K562 (cell line): ENCODE data around the gene CDC45. TPM values are rescaled to one million over a fixed set of nuclear protein-coding genes. Genes with fewer than 3 reads are reported as not detected.

Experiments used
- ARHGAP35 ChIP-seq: fragments of 450-650 bp; IDR thresholded peaks from 2 replicates; pipeline ENCODE4 v1.6.1; 2018; ENCODE audit not compliant: partially characterized antibody
- DNMT1 ChIP-seq: fragments of 450-650 bp; IDR thresholded peaks from 2 replicates; pipeline ENCODE4 v1.6.1; 2016; ENCODE audit warnings: antibody characterized with exemption, mild to moderate bottlenecking
- MYC ChIP-seq, 2 experiments: fragments of 250-450 bp in 1 of 2; sonication (Bioruptor Pico) in 1 of 2; IDR thresholded peaks; 2 replicates each; pipeline versions ENCODE4 v1.5.1 to v1.6.1; 2012 to 2021; ENCODE audit warnings: low read depth in 2 of 2, borderline replicate concordance in 1 of 2, improper control_type of control experiment in 1 of 2, low read length in 1 of 2, mild to moderate bottlenecking in 1 of 2, moderate library complexity in 1 of 2
- NR2F6 ChIP-seq: fragments of 450-650 bp; formaldehyde crosslinking; IDR thresholded peaks from 2 replicates; pipeline ENCODE4 v1.4.0; 2020; ENCODE audit warnings: mild to moderate bottlenecking
- PML ChIP-seq: IDR thresholded peaks from 2 replicates; pipeline ENCODE4 v1.6.1; 2012; ENCODE audit warnings: low read length, inconsistent platforms
- POLR2G ChIP-seq: fragments of 200-400 bp; formaldehyde crosslinking; IDR thresholded peaks from 2 replicates; pipeline ENCODE4 v1.6.1; 2017; ENCODE audit warnings: low read depth, mild to moderate bottlenecking, antibody characterized with exemption, low read length, moderate library complexity
- POLR3A ChIP-seq: IDR thresholded peaks from 2 replicates; pipeline ENCODE4 v1.6.1; 2011; ENCODE audit warnings: borderline replicate concordance, mild to moderate bottlenecking, moderate library complexity; ENCODE audit not compliant: insufficient read length, insufficient read depth; ENCODE audit errors: extremely low read depth
- ZNF699 ChIP-seq: fragments of 250-450 bp; sonication (Bioruptor Pico); IDR thresholded peaks from 2 replicates; pipeline ENCODE4 v1.8.0; 2021; ENCODE audit warnings: mild to moderate bottlenecking, moderate library complexity; ENCODE audit not compliant: insufficient replicate concordance
- polyA plus RNA-seq, 8 experiments: library from polyadenylated mRNA; depleted of rRNA in 4 of 8; stranded (reverse) in 5 of 8; unstranded in 3 of 8; fragments of >200 nt; fragmentation: Nextera tagmentation in 2 of 8; fragmentation: Illumina TruSeq in 1 of 8; extraction: Ambion mirVana in 2 of 8; extraction: Trizol in 1 of 8; gene quantifications; 2 replicates each; pipeline versions ENCODE4 v1.2.1 to v1.2.3, GENCODE V29; 2011 to 2014; ENCODE audit warnings: inconsistent platforms in 1 of 8, missing spikeins in 1 of 8
- total RNA-seq, 7 experiments: library from RNA; depleted of rRNA in 6 of 7; stranded (reverse); fragments of >200 nt in 6 of 7; fragmentation: Illumina TruSeq in 2 of 7; extraction: Trizol in 2 of 7; gene quantifications; 2 replicates each; pipeline versions ENCODE4 v1.2.1 to v1.2.3, GENCODE V29; 2011 to 2021; ENCODE audit warnings: low replicate concordance in 1 of 7
- TF ChIP-seq, protein P1 (sequence below): sonication (generic); formaldehyde crosslinking; IDR thresholded peaks from 2 replicates; pipeline ENCODE4 v1.8.0; 2022; ENCODE audit warnings: mild to moderate bottlenecking, missing genetic modification reagents, borderline replicate concordance
- TF ChIP-seq, protein P2 (sequence below): sonication (generic); formaldehyde crosslinking; IDR thresholded peaks from 2 replicates; pipeline ENCODE4 v1.8.0; 2022; ENCODE audit warnings: missing genetic modification reagents, mild to moderate bottlenecking, borderline replicate concordance
- TF ChIP-seq, protein P3 (sequence below): fragments of 250-450 bp; sonication (Bioruptor Pico); IDR thresholded peaks from 2 replicates; pipeline ENCODE4 v1.8.0; 2022; ENCODE audit warnings: inconsistent platforms, mild to moderate bottlenecking, moderate library complexity, borderline replicate concordance
- TF ChIP-seq, protein P4 (sequence below): fragments of 450-650 bp; IDR thresholded peaks from 2 replicates; pipeline ENCODE4 v1.6.1; 2017; ENCODE audit warnings: antibody characterized with exemption
- TF ChIP-seq, protein P5 (sequence below), 2 experiments: fragments of 200-800 bp in 1 of 2; sonication (Bioruptor generic) in 1 of 2; sonication (generic) in 1 of 2; formaldehyde crosslinking in 1 of 2; IDR thresholded peaks in 1 of 2; conservative IDR thresholded peaks in 1 of 2; 2 replicates each; pipeline versions ENCODE4 v1.5.0 to v1.6.1; 2016 to 2020; ENCODE audit warnings: missing compliant biosample characterization in 1 of 2, missing genetic modification characterization in 1 of 2, missing genetic modification reagents in 1 of 2
- TF ChIP-seq, protein P6 (sequence below): sonication (generic); formaldehyde crosslinking; IDR thresholded peaks from 2 replicates; pipeline ENCODE4 v1.8.1; 2022; ENCODE audit warnings: missing genetic modification reagents

The CDC45 gene
- total and polyA plus RNA-seq, 9 of the 15 experiments (the other 6 are each of a cell fraction or from before 2014, with no cell fraction given): 251 to 580 (median 410) TPM

DNA sequence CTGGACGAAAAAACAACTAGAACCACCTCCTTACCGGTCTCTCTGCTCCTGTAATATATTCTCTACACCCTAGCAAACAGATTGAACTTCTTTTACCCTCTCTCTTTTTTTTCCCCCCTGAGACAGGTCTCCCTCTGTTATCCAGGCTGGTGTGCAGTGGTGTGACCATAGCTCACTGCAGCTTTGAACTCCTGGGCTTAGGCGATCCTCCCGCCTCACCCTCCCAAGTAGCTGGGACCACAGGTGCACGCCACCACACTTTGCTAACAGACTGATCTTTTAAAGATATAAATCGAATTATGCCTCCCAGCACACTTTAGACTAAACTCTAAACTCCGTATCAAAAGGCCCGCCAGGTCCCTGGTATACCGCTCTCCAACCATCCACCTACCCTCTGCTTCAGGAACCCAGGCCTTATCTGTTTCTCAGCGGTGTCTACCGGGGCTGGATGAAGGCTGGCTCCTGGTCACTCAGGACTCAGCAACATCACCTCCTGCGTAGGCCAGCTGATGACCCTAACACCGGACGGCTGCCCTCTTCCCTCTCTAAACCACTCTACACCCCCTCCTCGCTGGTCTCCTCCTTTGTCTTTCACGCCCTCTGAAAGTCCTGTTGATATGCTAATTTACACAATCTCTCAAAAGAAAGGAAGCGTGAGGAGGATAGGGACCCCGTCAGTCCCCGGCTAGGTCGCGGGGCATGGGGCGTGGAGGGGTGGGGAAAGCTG, 33.0 kb upstream of the CDC45 start (continued):
- TF ChIP-seq, protein P1, sequence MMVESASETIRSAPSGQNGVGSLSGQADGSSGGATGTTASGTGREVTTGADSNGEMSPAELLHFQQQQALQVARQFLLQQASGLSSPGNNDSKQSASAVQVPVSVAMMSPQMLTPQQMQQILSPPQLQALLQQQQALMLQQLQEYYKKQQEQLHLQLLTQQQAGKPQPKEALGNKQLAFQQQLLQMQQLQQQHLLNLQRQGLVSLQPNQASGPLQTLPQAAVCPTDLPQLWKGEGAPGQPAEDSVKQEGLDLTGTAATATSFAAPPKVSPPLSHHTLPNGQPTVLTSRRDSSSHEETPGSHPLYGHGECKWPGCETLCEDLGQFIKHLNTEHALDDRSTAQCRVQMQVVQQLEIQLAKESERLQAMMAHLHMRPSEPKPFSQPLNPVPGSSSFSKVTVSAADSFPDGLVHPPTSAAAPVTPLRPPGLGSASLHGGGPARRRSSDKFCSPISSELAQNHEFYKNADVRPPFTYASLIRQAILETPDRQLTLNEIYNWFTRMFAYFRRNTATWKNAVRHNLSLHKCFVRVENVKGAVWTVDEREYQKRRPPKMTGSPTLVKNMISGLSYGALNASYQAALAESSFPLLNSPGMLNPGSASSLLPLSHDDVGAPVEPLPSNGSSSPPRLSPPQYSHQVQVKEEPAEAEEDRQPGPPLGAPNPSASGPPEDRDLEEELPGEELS (CRISPR knock-in tag): no peak
- TF ChIP-seq ARHGAP35 (no peak), POLR2G (no peak), ZNF699 (CRISPR knock-in tag) (no peak), POLR3A (no peak), DNMT1 (peak; percentile 44; the same call in 1 of the 2 replicates), PML (no peak; the same call in 1 of the 2 replicates), NR2F6 (CRISPR knock-in tag) (0 out of 2 replicates have a peak, but pooled peaks have one; percentile 49), MYC (IDR thresholded peaks at IDR 0.05; ENCODE audit: low read depth, low read length) (no peak), MYC (CRISPR knock-in tag; IDR thresholded peaks at IDR 0.05; ENCODE audit: borderline replicate concordance, low read depth) (peak; percentile 87; the same call in 1 of the 2 replicates)
- TF ChIP-seq, protein P2, sequence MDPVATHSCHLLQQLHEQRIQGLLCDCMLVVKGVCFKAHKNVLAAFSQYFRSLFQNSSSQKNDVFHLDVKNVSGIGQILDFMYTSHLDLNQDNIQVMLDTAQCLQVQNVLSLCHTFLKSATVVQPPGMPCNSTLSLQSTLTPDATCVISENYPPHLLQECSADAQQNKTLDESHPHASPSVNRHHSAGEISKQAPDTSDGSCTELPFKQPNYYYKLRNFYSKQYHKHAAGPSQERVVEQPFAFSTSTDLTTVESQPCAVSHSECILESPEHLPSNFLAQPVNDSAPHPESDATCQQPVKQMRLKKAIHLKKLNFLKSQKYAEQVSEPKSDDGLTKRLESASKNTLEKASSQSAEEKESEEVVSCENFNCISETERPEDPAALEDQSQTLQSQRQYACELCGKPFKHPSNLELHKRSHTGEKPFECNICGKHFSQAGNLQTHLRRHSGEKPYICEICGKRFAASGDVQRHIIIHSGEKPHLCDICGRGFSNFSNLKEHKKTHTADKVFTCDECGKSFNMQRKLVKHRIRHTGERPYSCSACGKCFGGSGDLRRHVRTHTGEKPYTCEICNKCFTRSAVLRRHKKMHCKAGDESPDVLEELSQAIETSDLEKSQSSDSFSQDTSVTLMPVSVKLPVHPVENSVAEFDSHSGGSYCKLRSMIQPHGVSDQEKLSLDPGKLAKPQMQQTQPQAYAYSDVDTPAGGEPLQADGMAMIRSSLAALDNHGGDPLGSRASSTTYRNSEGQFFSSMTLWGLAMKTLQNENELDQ (CRISPR knock-in tag): no peak
- TF ChIP-seq, protein P3, sequence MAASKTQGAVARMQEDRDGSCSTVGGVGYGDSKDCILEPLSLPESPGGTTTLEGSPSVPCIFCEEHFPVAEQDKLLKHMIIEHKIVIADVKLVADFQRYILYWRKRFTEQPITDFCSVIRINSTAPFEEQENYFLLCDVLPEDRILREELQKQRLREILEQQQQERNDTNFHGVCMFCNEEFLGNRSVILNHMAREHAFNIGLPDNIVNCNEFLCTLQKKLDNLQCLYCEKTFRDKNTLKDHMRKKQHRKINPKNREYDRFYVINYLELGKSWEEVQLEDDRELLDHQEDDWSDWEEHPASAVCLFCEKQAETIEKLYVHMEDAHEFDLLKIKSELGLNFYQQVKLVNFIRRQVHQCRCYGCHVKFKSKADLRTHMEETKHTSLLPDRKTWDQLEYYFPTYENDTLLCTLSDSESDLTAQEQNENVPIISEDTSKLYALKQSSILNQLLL (CRISPR knock-in tag): no peak
- TF ChIP-seq, protein P4, sequence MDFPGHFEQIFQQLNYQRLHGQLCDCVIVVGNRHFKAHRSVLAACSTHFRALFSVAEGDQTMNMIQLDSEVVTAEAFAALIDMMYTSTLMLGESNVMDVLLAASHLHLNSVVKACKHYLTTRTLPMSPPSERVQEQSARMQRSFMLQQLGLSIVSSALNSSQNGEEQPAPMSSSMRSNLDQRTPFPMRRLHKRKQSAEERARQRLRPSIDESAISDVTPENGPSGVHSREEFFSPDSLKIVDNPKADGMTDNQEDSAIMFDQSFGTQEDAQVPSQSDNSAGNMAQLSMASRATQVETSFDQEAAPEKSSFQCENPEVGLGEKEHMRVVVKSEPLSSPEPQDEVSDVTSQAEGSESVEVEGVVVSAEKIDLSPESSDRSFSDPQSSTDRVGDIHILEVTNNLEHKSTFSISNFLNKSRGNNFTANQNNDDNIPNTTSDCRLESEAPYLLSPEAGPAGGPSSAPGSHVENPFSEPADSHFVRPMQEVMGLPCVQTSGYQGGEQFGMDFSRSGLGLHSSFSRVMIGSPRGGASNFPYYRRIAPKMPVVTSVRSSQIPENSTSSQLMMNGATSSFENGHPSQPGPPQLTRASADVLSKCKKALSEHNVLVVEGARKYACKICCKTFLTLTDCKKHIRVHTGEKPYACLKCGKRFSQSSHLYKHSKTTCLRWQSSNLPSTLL: no peak
- TF ChIP-seq, protein P5, sequence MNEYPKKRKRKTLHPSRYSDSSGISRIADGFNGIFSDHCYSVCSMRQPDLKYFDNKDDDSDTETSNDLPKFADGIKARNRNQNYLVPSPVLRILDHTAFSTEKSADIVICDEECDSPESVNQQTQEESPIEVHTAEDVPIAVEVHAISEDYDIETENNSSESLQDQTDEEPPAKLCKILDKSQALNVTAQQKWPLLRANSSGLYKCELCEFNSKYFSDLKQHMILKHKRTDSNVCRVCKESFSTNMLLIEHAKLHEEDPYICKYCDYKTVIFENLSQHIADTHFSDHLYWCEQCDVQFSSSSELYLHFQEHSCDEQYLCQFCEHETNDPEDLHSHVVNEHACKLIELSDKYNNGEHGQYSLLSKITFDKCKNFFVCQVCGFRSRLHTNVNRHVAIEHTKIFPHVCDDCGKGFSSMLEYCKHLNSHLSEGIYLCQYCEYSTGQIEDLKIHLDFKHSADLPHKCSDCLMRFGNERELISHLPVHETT (CRISPR knock-in tag; conservative IDR thresholded peaks at IDR 0.05 in 1 of 2, IDR thresholded peaks at IDR 0.05 in 1 of 2): no peak
- TF ChIP-seq, protein P6, sequence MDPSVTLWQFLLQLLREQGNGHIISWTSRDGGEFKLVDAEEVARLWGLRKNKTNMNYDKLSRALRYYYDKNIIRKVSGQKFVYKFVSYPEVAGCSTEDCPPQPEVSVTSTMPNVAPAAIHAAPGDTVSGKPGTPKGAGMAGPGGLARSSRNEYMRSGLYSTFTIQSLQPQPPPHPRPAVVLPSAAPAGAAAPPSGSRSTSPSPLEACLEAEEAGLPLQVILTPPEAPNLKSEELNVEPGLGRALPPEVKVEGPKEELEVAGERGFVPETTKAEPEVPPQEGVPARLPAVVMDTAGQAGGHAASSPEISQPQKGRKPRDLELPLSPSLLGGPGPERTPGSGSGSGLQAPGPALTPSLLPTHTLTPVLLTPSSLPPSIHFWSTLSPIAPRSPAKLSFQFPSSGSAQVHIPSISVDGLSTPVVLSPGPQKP (CRISPR knock-in tag): no peak
